ENCODE data around the gene PRSS12. TPM values are rescaled to one million over a fixed set of nuclear protein-coding genes. Genes with fewer than 3 reads are reported as not detected.
"Not testable (repeated sequence)": the region's sequence is repeated elsewhere in the genome, so short reads cannot be mapped to it uniquely, and the experiment has no call there.

Gene PRSS12
- total RNA-seq, 1 experiment from 2014 or later: 10.3 TPM

DNA sequence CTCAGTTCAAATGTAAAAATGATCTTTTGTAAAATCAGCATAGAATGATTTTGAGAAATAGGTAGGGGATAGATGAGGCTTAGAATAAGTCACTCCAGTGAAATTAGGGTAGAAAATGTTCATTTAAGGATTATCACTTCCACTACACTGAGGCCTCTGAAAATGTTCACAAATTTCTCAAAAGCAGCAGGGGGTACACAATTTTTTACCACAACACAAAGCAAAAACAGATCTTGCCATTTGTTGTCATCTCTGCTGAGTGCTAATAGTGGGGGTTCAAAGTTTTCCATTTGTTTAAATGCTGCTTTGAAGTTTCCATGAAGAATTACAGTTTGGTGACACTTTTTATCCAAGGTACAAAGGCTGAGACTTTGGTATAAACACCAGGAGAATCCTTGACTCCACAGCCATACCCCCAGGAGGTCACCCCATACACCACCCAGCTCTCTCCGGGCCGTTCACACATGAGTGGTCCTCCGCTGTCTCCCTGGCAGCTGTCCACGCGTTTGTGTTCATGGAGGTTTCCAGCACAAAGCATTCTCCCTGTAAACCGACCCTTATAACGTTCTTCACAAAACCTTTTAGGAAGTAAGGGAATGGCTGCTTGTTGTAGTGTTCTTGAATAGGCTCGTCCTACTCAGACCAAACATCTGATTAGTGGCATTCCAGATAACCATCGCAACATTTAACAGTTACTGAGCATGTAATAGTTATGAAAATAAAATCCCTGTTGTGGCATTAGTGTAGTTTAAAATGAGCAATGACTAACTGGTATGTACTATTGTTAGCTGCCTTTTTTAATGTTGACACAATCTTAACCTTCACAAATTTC lies 71.0 kb downstream of the PRSS12 start:
- DNase-seq: peak; percentile 16
- H3K36me3 ChIP-seq (replicated peaks; ENCODE audit: control insufficient read depth, insufficient read depth, low read length): peaks cover 5% of the 10 kb centered on the region; the same call in 1 of the 2 replicates
- no peaks in the 10 kb centered on the region for H3K27me3 ChIP-seq (ENCODE audit: control insufficient read depth, insufficient read depth, low read length)
- no peak overlapping the region for H3K4me3 ChIP-seq (ENCODE audit: insufficient read depth, low read depth, low read length)

DNA sequence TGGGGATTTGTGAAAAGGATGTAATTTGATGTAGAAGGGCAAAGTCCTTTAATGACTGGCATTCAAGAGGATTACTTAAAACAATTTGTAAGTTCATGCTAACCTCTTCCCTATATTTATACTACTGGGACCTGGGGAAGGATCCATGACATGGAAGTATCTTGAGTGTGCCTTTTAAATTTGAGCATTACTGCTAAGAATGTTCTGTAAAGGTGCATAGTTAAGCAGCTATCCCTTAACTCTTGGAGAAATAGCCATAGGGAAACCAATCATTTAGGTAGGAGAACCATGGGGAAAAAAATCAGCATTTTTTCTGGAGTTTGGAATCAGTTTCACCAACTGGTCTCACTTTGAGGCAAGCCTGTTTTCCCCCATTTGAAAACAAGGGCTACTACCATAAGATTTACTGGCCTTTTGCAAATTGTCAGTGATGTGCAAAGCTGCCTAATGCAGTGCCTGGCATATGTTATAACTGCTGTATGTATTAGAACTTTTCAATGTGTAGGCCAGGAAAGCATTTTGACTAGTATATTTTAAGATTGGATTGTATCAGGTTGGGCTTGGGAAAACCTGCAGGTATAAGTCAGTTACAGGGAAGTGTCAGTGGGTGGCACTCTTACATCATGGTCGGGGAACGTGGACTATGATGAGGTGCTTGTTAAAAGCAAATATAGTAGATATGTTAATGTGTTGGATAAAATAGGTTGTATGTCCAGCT lies 72.1 kb downstream of the PRSS12 start:
- Histone ChIP-seq H3K4me3 (ENCODE audit: insufficient read depth, low read depth, low read length) (no peak overlapping the region), H3K36me3 (replicated peaks; ENCODE audit: control insufficient read depth, insufficient read depth, low read length) (peaks cover 5% of the 10 kb centered on the region; the same call in 1 of the 2 replicates), H3K27me3 (ENCODE audit: control insufficient read depth, insufficient read depth, low read length) (no peaks in the 10 kb centered on the region)
- peak; percentile 37 for DNase-seq

DNA sequence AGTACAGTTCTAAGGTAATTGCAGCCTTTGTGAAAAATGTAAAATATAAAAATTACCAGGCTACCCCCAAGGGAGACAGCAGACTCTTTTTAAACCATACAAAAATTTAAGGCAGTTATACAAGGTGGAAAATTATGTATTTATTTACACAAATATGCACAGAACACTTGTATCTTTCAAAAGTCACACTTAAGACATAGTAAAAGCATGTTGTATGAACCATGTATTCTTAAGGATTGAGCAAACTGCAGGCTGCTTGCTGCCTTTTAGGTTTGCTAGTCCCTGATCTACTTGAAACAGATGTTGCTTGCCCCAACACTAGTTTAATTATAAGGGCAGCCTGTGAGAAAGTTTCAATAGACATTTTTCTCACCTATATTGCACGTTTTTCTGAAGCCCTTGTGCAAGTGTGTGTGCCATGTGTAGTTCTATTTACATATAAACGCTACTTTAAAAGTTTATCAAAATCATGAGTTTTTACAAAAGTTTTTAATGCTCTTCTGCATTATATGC lies 72.8 kb downstream of the PRSS12 start:
- peaks cover 5% of the 10 kb centered on the region; the same call in 1 of the 2 replicates for H3K36me3 ChIP-seq (replicated peaks; ENCODE audit: control insufficient read depth, insufficient read depth, low read length)
- no peak for DNase-seq
- H3K27me3 ChIP-seq (ENCODE audit: control insufficient read depth, insufficient read depth, low read length): no peaks in the 10 kb centered on the region
- H3K4me3 ChIP-seq (ENCODE audit: insufficient read depth, low read depth, low read length): peak overlapping the region; percentile 97

DNA sequence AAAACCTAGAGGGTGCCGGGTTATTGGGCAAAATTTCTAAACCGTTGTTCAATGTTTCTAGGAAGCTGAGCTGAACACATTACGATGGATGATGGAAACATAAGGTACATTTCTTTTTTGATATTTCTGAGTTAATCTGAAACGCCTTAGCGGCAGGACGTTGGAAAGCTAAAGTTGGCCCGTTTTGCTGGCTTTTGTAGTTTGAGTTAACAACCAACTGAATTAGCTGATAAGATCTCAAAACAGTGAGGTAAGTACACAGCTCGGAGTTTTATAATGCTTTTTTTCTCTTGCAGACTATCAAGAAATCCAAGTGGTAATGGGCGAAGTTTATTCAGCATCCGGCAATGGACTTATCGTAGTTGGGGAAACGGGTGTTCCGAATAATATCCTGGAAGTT lies 73.5 kb downstream of the PRSS12 start:
- Histone ChIP-seq H3K4me3 (ENCODE audit: insufficient read depth, low read depth, low read length) (peak overlapping the region; percentile 97), H3K27me3 (ENCODE audit: control insufficient read depth, insufficient read depth, low read length) (no peaks in the 10 kb centered on the region), H3K36me3 (replicated peaks; ENCODE audit: control insufficient read depth, insufficient read depth, low read length) (peaks cover 5% of the 10 kb centered on the region; the same call in 1 of the 2 replicates)
- no peak for DNase-seq

GRCh38 chr4:118278473-118279274 lies 74.1 kb downstream of the PRSS12 start:
- Histone ChIP-seq H3K4me3 (ENCODE audit: insufficient read depth, low read depth, low read length) (peak overlapping the region; percentile 97), H3K36me3 (replicated peaks; ENCODE audit: control insufficient read depth, insufficient read depth, low read length) (peaks cover 5% of the 10 kb centered on the region; the same call in 1 of the 2 replicates), H3K27me3 (ENCODE audit: control insufficient read depth, insufficient read depth, low read length) (no peaks in the 10 kb centered on the region)
- peak; percentile 93 for DNase-seq

DNA sequence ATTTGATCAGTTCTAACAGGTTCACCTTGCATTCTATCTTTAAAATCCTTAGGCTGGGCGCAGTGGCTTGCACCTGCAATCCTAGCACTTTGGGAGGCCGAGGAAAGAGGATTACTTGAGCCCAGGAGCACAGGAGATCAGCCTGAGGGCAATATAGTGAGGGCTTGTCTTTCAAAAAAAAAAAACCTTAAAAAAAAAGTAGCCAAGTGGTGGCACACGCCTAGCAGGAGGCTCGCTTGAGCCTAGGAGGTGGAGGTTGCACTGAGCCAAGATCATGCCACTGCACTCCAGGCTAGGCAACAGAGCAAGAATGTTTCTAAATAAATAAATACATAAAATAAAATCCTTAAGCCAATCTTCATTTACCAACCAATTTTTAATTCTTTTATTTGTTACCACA lies 75.6 kb downstream of the PRSS12 start:
- no peaks in the 10 kb centered on the region for H3K27me3 ChIP-seq (ENCODE audit: control insufficient read depth, insufficient read depth, low read length)
- no peak overlapping the region for H3K4me3 ChIP-seq (ENCODE audit: insufficient read depth, low read depth, low read length)
- peaks cover 5% of the 10 kb centered on the region; the same call in 1 of the 2 replicates for H3K36me3 ChIP-seq (replicated peaks; ENCODE audit: control insufficient read depth, insufficient read depth, low read length)
- no peak for DNase-seq

GRCh38 chr4:118276580-118276979 lies 76.2 kb downstream of the PRSS12 start:
- Histone ChIP-seq H3K27me3 (ENCODE audit: control insufficient read depth, insufficient read depth, low read length) (no peaks in the 10 kb centered on the region), H3K4me3 (ENCODE audit: insufficient read depth, low read depth, low read length) (no peak overlapping the region), H3K36me3 (replicated peaks; ENCODE audit: control insufficient read depth, insufficient read depth, low read length) (peaks cover 5% of the 10 kb centered on the region; the same call in 1 of the 2 replicates)
- DNase-seq: no peak

DNA sequence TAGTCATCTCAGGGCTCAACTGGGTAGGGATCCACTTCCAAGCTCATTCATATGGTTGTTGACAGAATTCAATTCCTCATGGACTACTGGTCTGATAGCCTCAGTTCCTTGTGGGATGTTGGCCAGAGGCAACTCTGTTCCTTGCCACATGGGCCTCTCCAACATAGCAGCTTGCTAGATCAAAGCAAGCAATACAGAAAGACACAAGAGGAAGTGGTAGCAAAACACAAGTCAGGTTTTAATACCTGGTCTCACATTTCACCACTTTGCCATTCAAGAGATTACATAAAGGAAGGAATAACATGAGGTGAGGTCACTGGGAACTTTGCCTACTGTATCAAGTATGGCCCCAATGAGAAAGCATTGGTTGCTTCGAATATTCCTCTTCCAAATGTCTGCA lies 79.2 kb downstream of the PRSS12 start:
- no peak overlapping the region for H3K4me3 ChIP-seq (ENCODE audit: insufficient read depth, low read depth, low read length)
- DNase-seq: no peak
- H3K27me3 ChIP-seq (ENCODE audit: control insufficient read depth, insufficient read depth, low read length): no peaks in the 10 kb centered on the region
- H3K36me3 ChIP-seq (replicated peaks; ENCODE audit: control insufficient read depth, insufficient read depth, low read length): no peaks in the 10 kb centered on the region

GRCh38 chr4:118271788-118272187 lies 81.0 kb downstream of the PRSS12 start:
- DNase-seq: no peak
- Histone ChIP-seq H3K4me3 (ENCODE audit: insufficient read depth, low read depth, low read length) (no peak overlapping the region), H3K36me3 (replicated peaks; ENCODE audit: control insufficient read depth, insufficient read depth, low read length) (no peaks in the 10 kb centered on the region), H3K27me3 (ENCODE audit: control insufficient read depth, insufficient read depth, low read length) (no peaks in the 10 kb centered on the region)

DNA sequence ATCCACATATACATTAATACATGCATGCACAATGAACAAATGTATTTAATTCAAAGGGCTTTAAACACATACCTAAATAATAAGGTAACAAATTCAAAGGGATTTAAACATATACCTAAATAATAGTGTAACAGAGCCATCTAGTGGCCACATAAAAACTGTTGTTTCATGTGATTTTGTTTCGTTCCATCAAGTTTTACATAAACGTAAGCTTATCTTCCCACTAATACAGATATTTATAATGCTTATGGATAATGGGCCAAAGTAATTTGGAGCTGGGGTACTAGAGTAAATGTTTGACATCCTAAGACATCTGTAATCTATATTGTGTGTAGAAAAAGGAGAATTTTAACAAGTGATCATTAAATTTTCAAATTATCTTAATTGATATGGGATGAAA lies 82.3 kb downstream of the PRSS12 start:
- Histone ChIP-seq H3K4me3 (ENCODE audit: insufficient read depth, low read depth, low read length) (no peak overlapping the region), H3K36me3 (replicated peaks; ENCODE audit: control insufficient read depth, insufficient read depth, low read length) (no peaks in the 10 kb centered on the region), H3K27me3 (ENCODE audit: control insufficient read depth, insufficient read depth, low read length) (no peaks in the 10 kb centered on the region)
- peak; percentile 20 for DNase-seq

GRCh38 chr4:118268780-118269179 lies 84.0 kb downstream of the PRSS12 start:
- Histone ChIP-seq H3K4me3 (ENCODE audit: insufficient read depth, low read depth, low read length) (no peak overlapping the region), H3K36me3 (replicated peaks; ENCODE audit: control insufficient read depth, insufficient read depth, low read length) (no peaks in the 10 kb centered on the region), H3K27me3 (ENCODE audit: control insufficient read depth, insufficient read depth, low read length) (no peaks in the 10 kb centered on the region)
- DNase-seq: no peak

DNA sequence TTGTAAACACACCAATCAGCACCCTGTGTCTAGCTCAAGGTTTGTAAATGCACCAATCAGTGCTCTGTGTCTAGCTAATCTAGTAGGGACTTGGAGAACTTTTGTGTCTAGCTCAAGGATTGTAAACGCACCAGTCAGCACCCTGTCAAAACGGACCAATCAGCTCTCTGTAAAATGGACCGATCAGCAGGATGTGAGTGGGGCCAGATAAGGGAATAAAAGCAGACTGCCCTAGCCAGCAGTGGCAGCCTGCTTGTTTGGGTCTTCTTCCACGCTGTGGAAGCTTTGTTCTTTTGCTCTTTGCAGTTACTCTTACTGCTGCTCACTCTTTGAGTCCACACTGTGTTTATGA lies 86.7 kb downstream of the PRSS12 start:
- H3K4me3 ChIP-seq (ENCODE audit: insufficient read depth, low read depth, low read length); DNase-seq; H3K36me3 ChIP-seq (replicated peaks; ENCODE audit: control insufficient read depth, insufficient read depth, low read length); H3K27me3 ChIP-seq (ENCODE audit: control insufficient read depth, insufficient read depth, low read length): not testable (repeated sequence)

DNA sequence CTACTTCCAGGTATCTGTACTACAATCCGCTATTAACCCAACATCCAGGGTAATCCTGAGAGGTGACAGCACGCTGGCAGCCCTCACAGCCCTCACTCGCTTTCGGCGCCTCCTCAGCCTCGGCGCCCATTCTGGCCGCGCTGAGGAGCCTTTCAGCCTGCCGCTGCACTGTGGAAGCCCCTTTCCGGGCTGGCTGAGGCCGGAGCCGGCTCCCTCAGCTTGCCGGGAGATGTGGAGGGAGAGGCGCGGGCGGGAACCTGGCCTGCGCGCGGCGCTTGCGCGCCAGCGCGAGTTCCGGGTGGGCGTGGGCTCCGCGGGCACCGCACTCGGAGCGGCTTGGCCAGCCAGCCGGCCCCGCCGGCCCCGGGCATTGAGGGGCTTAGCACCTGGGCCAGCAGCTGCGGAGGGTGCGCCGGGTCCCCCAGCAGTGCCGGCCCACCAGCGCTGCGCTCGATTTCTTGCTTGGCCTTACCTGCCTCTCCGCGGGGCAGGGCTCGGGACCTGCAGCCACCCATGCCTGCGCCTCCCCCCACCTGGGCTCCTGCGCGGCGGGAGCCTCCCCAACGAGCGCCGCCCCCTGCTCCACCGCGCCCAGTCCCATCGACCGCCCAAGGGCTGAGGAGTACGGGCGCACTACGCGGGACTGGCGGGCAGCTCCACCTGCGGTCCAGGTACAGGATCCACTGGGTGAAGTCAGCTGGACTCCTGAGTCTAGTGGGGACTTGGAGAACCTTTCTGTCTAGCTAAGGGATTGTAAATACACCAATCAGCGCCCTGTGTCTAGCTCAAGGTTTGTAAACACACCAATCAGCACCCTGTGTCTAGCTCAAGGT lies 87.3 kb downstream of the PRSS12 start:
- Histone ChIP-seq H3K4me3 (ENCODE audit: insufficient read depth, low read depth, low read length) (peak overlapping the region; percentile 30; the same call in 1 of the 2 replicates), H3K36me3 (replicated peaks; ENCODE audit: control insufficient read depth, insufficient read depth, low read length) (no peaks in the 10 kb centered on the region), H3K27me3 (ENCODE audit: control insufficient read depth, insufficient read depth, low read length) (no peaks in the 10 kb centered on the region)
- no peak for DNase-seq

- no peak overlapping the region for H3K4me3 ChIP-seq (ENCODE audit: insufficient read depth, low read depth, low read length)
- no peaks in the 10 kb centered on the region for H3K27me3 ChIP-seq (ENCODE audit: control insufficient read depth, insufficient read depth, low read length)
- no peak for DNase-seq
- no peaks in the 10 kb centered on the region for H3K36me3 ChIP-seq (replicated peaks; ENCODE audit: control insufficient read depth, insufficient read depth, low read length)
Observed at GRCh38 chr4:118264096-118264495, 88.7 kb downstream of the PRSS12 start.
